ENCODE measurements around the gene OR4F6.

DNA sequence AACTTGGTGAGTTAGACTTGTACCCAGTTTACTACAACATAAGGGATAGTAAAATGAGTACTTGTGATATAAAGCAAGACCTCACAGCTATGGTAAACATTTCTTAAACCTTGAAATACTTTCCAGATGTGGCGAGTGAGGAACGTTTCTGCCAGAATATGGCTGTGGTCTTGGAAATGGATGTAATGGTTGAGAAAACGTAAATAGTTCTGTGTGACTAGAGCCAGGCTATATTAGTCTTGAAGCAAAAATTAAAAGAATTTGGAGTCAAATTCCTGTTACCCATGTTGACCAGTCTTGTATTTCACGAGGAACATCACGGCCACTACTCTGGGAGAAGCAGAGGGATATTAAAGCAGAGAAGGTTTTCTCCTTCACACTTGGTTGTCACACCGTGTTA lies 23.9 kb downstream of the OR4F6 start:
- TF ChIP-seq POLR2A (IDR thresholded peaks at IDR 0.05) (no peak), CTCF (IDR thresholded peaks at IDR 0.05) (no peak)
